DMS53 treated with DMSO at 0.1 percent for 48 hours (cell line): Measurements from ENCODE around the gene CACNA1B.

ENCODE experiments used
- DNase-seq: peaks from one replicate; lab custom pipeline; 2025; ENCODE audit not compliant: unreplicated experiment; lab: John Stamatoyannopoulos, UW

CACNA1B gene

GRCh38 chr9:137918331-137919094 is 40.9 kb downstream of the CACNA1B start:
- DNase-seq, result no peak

GRCh38 chr9:137919095-137919465 is 41.5 kb downstream of the CACNA1B start:
- DNase-seq, result no peak

- no peak for DNase-seq
These were observed 42.1 kb downstream of the CACNA1B start for GRCh38 chr9:137919649-137920141.

GRCh38 chr9:137920753-137921152 is 43.2 kb downstream of the CACNA1B start:
- no peak for DNase-seq

GRCh38 chr9:137924169-137924568 is 46.6 kb downstream of the CACNA1B start:
- DNase-seq, result no peak

- no peak for DNase-seq
These were observed 47.3 kb downstream of the CACNA1B start for GRCh38 chr9:137924761-137925369.

- no peak for DNase-seq
These were observed 66.1 kb downstream of the CACNA1B start for GRCh38 chr9:137943655-137944054.

- no peak for DNase-seq
These were observed 68.0 kb downstream of the CACNA1B start for GRCh38 chr9:137945581-137945980.

- no peak for DNase-seq
These were observed 69.4 kb downstream of the CACNA1B start for GRCh38 chr9:137946993-137947392.

GRCh38 chr9:137948642-137949041 is 71.1 kb downstream of the CACNA1B start:
- no peak for DNase-seq

- DNase-seq, result no peak
These were observed 71.7 kb downstream of the CACNA1B start for GRCh38 chr9:137949260-137949659.

GRCh38 chr9:137951107-137951506 is 73.5 kb downstream of the CACNA1B start:
- DNase-seq, result no peak

GRCh38 chr9:137951597-137952490 is 74.3 kb downstream of the CACNA1B start:
- DNase-seq, result no peak

- DNase-seq, result no peak
These were observed 75.5 kb downstream of the CACNA1B start for GRCh38 chr9:137952976-137953666.

GRCh38 chr9:137953683-137954438 is 76.3 kb downstream of the CACNA1B start:
- no peak for DNase-seq

GRCh38 chr9:137955224-137955570 is 77.6 kb downstream of the CACNA1B start:
- DNase-seq, result no peak

- DNase-seq, result no peak
These were observed 78.0 kb downstream of the CACNA1B start for GRCh38 chr9:137955586-137955985.

- DNase-seq, result no peak
These were observed 78.5 kb downstream of the CACNA1B start for GRCh38 chr9:137956039-137956438.

- no peak for DNase-seq
These were observed 79.3 kb downstream of the CACNA1B start for GRCh38 chr9:137956688-137957385.
